IPS-18a (cell line): ENCODE results near the gene SDK1.
"Not testable (repeated sequence)": the region's sequence is repeated elsewhere in the genome, so short reads cannot be mapped to it uniquely, and the experiment has no call there.

Source experiments
- H3K27ac ChIP-seq: one replicate; pipeline ENCODE4 v1.5.1; 2013; ENCODE audit warnings: low read length
- H3K27me3 ChIP-seq: one replicate; pipeline ENCODE4 v1.6.1; 2013; ENCODE audit warnings: mild to moderate bottlenecking, low read length; ENCODE audit not compliant: control insufficient read depth, insufficient read depth
- H3K36me3 ChIP-seq: one replicate; pipeline ENCODE4 v1.6.1; 2013; ENCODE audit warnings: low read depth, low read length; ENCODE audit not compliant: control insufficient read depth
- H3K4me1 ChIP-seq: one replicate; pipeline ENCODE4 v1.6.1; 2013; ENCODE audit warnings: low read depth, low read length; ENCODE audit not compliant: control insufficient read depth
- H3K4me3 ChIP-seq: one replicate; pipeline ENCODE4 v1.5.1; 2013; ENCODE audit warnings: low read length
- H3K9ac ChIP-seq: one replicate; pipeline ENCODE4 v1.6.1; 2013; ENCODE audit warnings: mild to moderate bottlenecking, low read length, moderate library complexity
- H3K9me3 ChIP-seq: one replicate; pipeline ENCODE4 v1.6.1; 2013; ENCODE audit warnings: low read depth, low read length; ENCODE audit not compliant: control insufficient read depth

The SDK1 gene

DNA sequence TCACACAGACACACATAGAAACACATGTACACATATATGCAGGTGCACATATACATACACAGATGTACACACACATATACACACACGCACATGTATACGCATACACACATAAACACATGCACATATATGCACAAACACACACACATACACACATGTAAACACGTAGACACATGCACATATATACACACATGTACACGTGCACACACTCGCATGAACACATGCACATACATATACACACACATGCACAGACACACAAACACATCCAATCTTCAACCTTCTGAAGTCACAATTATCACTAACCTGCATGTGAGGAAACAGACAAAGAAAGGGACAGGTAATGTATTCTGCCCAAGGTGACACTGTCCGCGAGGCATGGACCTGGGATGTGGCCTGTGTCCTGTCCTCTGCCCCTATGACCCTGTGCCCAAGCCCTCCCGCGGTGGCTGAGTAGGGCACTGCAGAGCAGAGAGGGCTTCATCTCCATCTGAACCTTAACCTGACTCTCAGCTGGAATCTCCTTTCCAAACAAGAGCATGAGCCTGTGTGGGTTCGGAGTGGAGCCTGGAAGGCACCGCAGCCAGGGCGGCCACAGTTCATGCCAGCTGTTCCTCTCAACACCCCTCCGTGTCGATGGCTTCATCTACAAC lies 660.9 kb downstream of the SDK1 start:
- no peak overlapping the region for H3K4me3 ChIP-seq
- H3K9ac ChIP-seq, result no peak overlapping the region
- H3K27me3 ChIP-seq, result no peaks in the 10 kb centered on the region
- no peaks in the 10 kb centered on the region for H3K4me1 ChIP-seq
- no peaks in the 10 kb centered on the region for H3K9me3 ChIP-seq
- H3K36me3 ChIP-seq, result no peaks in the 10 kb centered on the region
- no peak overlapping the region for H3K27ac ChIP-seq

DNA sequence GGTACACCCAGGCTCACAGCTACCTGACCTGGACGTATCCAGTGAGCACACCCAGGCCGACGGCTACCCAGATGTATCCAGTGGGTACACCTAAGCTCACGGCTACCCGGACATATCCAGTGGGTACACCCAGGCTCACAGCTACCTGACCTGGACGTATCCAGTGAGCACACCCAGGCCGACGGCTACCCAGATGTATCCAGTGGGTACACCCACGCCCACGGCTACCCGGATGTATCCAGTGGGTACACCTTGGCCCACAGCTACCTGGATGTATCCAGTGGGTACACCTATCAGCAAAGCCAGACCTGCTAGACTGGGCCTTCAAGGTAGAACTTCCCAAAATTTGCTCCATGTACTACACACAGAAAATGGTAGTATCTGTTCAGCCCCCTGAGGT lies 662.7 kb downstream of the SDK1 start:
- not testable (repeated sequence) for H3K36me3 ChIP-seq, H3K9me3 ChIP-seq, H3K27me3 ChIP-seq, H3K4me3 ChIP-seq, H3K4me1 ChIP-seq, H3K9ac ChIP-seq, H3K27ac ChIP-seq

DNA sequence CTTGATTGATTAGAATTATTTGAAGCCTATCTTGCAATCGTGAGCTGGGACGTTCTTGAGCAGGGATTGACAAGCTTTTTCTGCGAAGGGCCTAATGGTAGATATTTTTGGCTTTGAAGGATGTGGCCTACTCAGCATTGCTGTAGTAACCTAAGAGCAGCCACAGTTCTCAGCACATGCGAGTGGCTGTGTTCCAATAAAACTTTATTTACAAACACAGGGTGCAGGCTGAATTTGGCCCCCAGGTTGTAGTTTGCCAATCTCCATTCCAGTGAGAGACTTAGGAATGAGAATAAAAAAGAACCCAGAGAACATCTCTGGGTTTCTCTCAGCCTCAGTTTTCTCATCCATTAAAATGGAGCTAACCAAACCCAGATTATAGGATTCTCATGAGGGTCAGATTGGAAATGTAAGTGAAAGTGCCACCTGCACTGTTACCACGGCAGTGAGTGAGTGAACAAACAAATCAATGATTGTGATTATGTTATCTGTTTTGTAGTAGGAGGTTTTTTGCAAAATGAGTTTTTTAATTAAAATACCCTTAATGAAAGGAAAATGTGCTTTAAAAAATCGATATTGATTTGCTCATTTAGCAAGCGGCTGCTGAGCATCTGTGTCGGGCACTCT lies 664.0 kb downstream of the SDK1 start:
- Histone ChIP-seq H3K27me3 (no peaks in the 10 kb centered on the region), H3K36me3 (no peaks in the 10 kb centered on the region)

DNA sequence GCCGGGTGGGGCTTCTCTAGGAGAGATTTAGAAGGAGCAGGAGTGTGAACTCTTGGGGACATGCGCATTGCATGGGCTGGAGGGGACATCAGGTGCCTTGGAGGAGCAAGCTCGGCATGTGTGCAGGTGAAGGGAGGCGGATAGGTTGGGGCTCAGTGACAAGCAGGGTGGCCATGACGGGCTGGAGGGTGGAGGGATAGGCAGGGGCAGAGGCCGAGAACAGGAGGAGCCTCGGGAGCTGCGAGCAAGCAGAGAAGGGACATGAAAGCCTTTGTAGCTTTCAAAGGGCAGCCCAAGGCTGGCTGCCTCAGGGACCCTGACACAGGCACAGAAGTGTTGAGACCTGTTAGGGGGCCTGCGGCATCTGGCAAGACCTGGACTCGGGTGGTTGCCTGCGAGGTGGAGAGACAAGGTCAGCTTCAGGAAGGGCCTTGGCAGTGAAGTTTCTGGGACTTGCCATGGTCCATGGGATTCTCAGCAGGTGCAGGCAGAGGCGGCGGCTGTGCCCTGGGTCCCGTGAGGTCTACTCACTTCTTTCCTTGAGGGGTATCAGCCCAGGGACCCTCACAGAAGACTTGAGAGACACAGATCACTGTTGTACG lies 664.8 kb downstream of the SDK1 start:
- H3K9ac ChIP-seq, result no peak overlapping the region
- H3K27me3 ChIP-seq, result no peaks in the 10 kb centered on the region
- no peak overlapping the region for H3K4me3 ChIP-seq
- no peaks in the 10 kb centered on the region for H3K9me3 ChIP-seq
- H3K27ac ChIP-seq, result no peak overlapping the region
- H3K36me3 ChIP-seq, result no peaks in the 10 kb centered on the region
- no peaks in the 10 kb centered on the region for H3K4me1 ChIP-seq

More for the DNA sequence above, 664.0 kb downstream of the SDK1 start:
- H3K27ac ChIP-seq, result no peak overlapping the region
- no peaks in the 10 kb centered on the region for H3K4me1 ChIP-seq
- H3K4me3 ChIP-seq, result no peak overlapping the region
- H3K9me3 ChIP-seq, result no peaks in the 10 kb centered on the region
- no peak overlapping the region for H3K9ac ChIP-seq

DNA sequence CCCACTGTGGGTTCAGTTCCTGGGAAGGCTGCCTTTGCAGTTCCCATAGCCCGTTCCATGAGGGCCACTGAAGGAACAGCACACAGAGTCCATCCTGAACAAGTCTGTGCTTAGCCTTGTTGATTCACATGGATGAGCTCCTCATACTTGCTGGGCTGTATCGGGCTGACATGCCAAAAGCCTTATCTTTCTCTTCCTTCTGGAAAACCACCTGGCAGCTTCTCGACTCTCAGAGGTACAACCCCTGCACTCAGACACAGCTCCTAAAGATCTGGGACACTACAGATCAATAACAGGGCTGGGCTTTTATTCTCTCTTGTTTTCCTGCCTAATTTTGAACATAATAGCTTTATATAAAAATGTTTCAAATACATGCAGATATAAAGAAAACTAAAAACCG lies 667.2 kb downstream of the SDK1 start:
- Histone ChIP-seq H3K9me3 (no peaks in the 10 kb centered on the region), H3K4me1 (no peaks in the 10 kb centered on the region), H3K9ac (no peak overlapping the region), H3K36me3 (no peaks in the 10 kb centered on the region), H3K4me3 (no peak overlapping the region), H3K27me3 (no peaks in the 10 kb centered on the region), H3K27ac (no peak overlapping the region)

DNA sequence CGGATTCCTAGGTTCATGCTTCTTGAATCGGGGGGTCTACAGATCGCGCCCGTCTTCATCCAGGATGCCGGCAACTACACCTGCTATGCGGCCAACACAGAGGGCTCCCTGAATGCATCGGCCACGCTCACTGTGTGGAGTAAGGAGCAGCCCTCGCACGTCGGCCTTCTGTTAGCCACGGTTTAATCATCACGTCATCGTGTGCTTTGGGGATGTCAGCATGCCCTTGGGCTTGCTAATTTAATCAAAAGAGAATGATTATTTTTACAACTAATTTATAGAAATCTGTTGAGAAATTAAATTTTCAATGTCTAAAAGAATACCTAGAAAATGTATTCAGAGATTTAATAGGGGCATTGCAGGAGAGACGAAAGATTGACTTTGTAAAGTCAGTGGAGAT lies 668.2 kb downstream of the SDK1 start:
- Histone ChIP-seq H3K4me3 (no peak overlapping the region), H3K27me3 (no peaks in the 10 kb centered on the region), H3K9ac (no peak overlapping the region), H3K4me1 (no peaks in the 10 kb centered on the region), H3K9me3 (no peaks in the 10 kb centered on the region), H3K36me3 (no peaks in the 10 kb centered on the region), H3K27ac (no peak overlapping the region)

DNA sequence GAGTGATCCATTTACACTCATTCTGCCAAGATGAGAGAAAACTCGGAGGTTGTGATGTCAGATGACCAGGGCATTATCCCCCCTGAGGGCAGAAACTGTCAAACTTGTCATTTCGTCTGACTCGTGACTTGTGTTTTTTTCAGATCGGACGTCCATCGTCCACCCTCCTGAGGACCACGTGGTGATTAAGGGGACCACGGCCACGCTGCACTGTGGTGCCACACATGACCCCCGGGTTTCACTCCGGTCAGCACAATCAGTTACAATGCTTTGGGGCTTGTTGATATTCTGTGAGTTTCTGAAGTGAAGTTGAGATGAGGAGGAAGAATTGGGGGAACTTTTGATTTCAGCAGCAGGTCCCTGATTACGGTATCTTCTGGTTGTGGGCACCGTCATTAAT lies 670.3 kb downstream of the SDK1 start:
- no peaks in the 10 kb centered on the region for H3K36me3 ChIP-seq
- no peaks in the 10 kb centered on the region for H3K4me1 ChIP-seq
- no peaks in the 10 kb centered on the region for H3K27me3 ChIP-seq
- H3K4me3 ChIP-seq, result no peak overlapping the region
- no peak overlapping the region for H3K9ac ChIP-seq
- H3K9me3 ChIP-seq, result no peaks in the 10 kb centered on the region
- H3K27ac ChIP-seq, result no peak overlapping the region

DNA sequence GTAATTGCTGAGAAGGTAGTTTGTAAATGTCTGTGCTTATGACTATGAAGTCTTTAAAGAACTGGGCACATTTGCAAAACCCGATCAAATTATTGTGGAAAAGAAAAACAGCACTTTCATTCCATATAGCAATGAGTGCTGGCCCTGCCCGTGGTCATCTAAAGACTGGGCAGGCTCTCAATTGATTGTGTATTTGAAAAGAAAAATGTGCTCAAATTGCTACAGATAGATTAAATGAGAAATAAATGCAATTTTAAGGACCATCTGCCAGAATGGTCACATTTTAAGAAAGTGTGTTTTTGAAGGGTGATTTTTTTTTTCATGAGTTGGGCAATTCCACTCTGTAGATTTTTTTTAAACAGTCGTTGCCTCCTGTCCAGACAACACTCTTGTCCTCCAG lies 672.2 kb downstream of the SDK1 start:
- Histone ChIP-seq H3K4me1 (no peaks in the 10 kb centered on the region), H3K36me3 (no peaks in the 10 kb centered on the region), H3K27ac (no peak overlapping the region), H3K27me3 (no peaks in the 10 kb centered on the region), H3K4me3 (no peak overlapping the region), H3K9me3 (no peaks in the 10 kb centered on the region), H3K9ac (no peak overlapping the region)

DNA sequence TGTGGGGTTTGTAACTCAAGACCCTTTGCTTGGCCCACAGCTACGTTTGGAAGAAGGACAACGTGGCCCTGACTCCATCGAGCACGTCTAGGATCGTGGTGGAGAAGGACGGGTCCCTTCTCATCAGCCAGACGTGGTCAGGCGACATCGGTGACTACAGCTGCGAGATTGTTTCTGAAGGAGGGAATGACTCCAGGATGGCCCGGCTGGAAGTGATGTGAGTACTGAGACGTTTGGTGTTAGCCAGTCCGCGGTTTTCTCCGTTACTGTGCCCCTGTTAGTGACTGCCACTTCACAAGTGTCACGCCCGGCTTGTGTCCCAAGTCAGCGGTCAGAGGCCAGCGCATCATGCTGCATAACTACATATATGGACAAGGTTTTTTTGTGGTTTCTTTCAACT lies 673.3 kb downstream of the SDK1 start:
- Histone ChIP-seq H3K9ac (no peak overlapping the region), H3K27ac (no peak overlapping the region), H3K9me3 (no peaks in the 10 kb centered on the region)

DNA sequence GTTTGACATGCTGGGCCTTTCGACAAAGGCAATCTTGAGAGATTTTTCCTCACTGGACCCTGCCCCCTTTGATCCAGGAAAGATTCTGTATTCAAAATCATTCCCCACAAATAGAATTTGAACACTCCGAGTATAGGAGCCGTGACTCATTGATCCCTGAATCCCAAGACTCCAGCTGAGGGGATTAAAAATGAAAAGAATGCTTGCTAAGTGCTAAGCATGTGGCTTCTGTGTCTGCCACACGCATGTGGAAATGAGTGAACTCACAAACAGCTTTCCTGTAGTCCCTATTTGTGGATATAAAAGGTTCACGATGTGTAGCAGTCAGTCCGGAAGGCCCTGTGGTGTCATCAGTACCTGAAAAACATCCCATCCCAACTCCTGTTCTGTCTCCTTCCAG lies 674.3 kb downstream of the SDK1 start:
- Histone ChIP-seq H3K9ac (no peak overlapping the region), H3K27me3 (no peaks in the 10 kb centered on the region), H3K4me1 (peaks cover 8% of the 10 kb centered on the region), H3K9me3 (no peaks in the 10 kb centered on the region), H3K36me3 (no peaks in the 10 kb centered on the region), H3K4me3 (no peak overlapping the region), H3K27ac (no peak overlapping the region)

More for the DNA sequence above, 673.3 kb downstream of the SDK1 start:
- Histone ChIP-seq H3K4me1 (no peaks in the 10 kb centered on the region), H3K27me3 (no peaks in the 10 kb centered on the region), H3K4me3 (no peak overlapping the region), H3K36me3 (no peaks in the 10 kb centered on the region)

DNA sequence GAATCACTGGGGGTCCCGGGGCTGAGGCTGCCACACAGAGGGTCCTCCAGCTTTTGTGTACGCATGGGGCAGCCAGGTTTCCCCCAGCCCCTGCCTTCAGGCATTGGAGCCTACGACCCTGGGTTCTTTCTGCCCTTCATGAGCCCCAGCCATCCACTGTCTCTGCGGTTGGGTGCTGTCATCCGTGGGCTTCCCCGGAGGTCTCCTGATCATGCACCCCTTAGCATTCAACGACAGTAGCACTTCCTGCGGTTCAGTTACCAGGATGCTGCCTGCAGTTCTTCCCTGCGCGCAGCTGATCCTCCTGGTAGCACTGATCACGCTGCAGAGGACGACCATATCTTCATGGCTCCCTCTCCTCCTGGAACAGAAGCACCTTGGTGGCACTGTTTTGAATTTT lies 676.3 kb downstream of the SDK1 start:
- no peaks in the 10 kb centered on the region for H3K27me3 ChIP-seq
- no peak overlapping the region for H3K9ac ChIP-seq
- no peaks in the 10 kb centered on the region for H3K36me3 ChIP-seq
- H3K4me1 ChIP-seq, result peaks cover 10% of the 10 kb centered on the region
- no peak overlapping the region for H3K27ac ChIP-seq
- H3K4me3 ChIP-seq, result no peak overlapping the region
- no peaks in the 10 kb centered on the region for H3K9me3 ChIP-seq

DNA sequence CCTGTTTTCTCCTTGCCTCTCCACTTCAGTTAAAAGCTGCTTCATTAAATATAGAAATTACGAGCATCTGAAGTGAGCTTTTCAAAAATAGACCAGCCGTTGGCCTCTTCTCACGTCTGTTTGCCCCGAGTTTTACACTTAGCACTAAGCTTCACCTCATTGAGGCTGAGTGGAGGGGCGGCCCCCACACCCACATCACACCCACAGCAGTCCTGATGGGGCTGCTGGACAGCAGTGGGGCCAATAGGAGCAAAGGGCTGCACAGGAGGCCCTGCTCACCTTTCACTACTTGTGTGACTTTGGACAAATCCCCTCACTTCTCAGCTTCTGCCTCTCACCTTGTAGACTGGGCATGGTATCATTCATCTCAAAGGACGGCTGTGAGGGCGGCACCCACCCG lies 677.8 kb downstream of the SDK1 start:
- Histone ChIP-seq H3K9ac (no peak overlapping the region), H3K4me1 (peaks cover 10% of the 10 kb centered on the region), H3K4me3 (no peak overlapping the region), H3K36me3 (no peaks in the 10 kb centered on the region), H3K27ac (no peak overlapping the region), H3K9me3 (no peaks in the 10 kb centered on the region), H3K27me3 (no peaks in the 10 kb centered on the region)
